Osteocyte (in vitro differentiated cells): ENCODE measurements around the gene KCTD7. TPM values are rescaled to one million over a fixed set of nuclear protein-coding genes. Genes with fewer than 3 reads are reported as not detected.
"Not testable (repeated sequence)": the region's sequence is repeated elsewhere in the genome, so short reads cannot be mapped to it uniquely, and the experiment has no call there.

Experiments used
- DNase-seq: peaks from one replicate; pipeline ENCODE4 v3.0.0; 2021; ENCODE audit warnings: mixed read lengths; ENCODE audit not compliant: unreplicated experiment; ENCODE audit errors: extremely low spot score
- H3K27ac Mint-ChIP-seq: one replicate; pipeline ENCODE4 v1.8.0; 2021; ENCODE audit warnings: mild to moderate bottlenecking, mixed read lengths; ENCODE audit not compliant: unreplicated experiment
- H3K27me3 Mint-ChIP-seq: one replicate; pipeline ENCODE4 v1.8.0; 2021; ENCODE audit warnings: mixed read lengths; ENCODE audit not compliant: unreplicated experiment
- H3K36me3 Mint-ChIP-seq: one replicate; pipeline ENCODE4 v1.8.0; 2021; ENCODE audit warnings: mixed read lengths; ENCODE audit not compliant: unreplicated experiment
- H3K4me1 Mint-ChIP-seq: one replicate; pipeline ENCODE4 v1.8.0; 2021; ENCODE audit warnings: mixed read lengths; ENCODE audit not compliant: unreplicated experiment
- H3K4me3 Mint-ChIP-seq: one replicate; pipeline ENCODE4 v1.8.0; 2021; ENCODE audit warnings: mild to moderate bottlenecking, moderate library complexity, mixed read lengths; ENCODE audit not compliant: unreplicated experiment
- H3K9me3 Mint-ChIP-seq: one replicate; pipeline ENCODE4 v1.8.0; 2021; ENCODE audit warnings: mixed read lengths; ENCODE audit not compliant: unreplicated experiment
- CTCF ChIP-seq: fragments of 200-600 bp; sonication (generic); IDR thresholded peaks from 2 replicates; pipeline ENCODE4 v1.5.0; 2021; ENCODE audit warnings: antibody characterized with exemption, mild to moderate bottlenecking, moderate library complexity
- total RNA-seq: library from RNA; stranded (reverse); gene quantifications from 2 replicates; pipeline ENCODE4 v1.2.1, GENCODE V29; 2021

The KCTD7 gene
- total RNA-seq, 1 donor from 2014 or later, result 17.2 TPM

- Mint-ChIP-seq H3K4me3 (no peak overlapping the region), H3K9me3 (no peaks in the 10 kb centered on the region), H3K36me3 (peaks cover 47% of the 10 kb centered on the region), H3K27ac (no peak overlapping the region), H3K4me1 (no peaks in the 10 kb centered on the region), H3K27me3 (no peaks in the 10 kb centered on the region)
- TF ChIP-seq CTCF, result no peak
- no peak for DNase-seq
Observed at GRCh38 chr7:66640802-66641525, 12.3 kb downstream of the KCTD7 start.

- Mint-ChIP-seq H3K4me3 (no peak overlapping the region), H3K4me1 (no peaks in the 10 kb centered on the region), H3K27ac (no peak overlapping the region), H3K9me3 (no peaks in the 10 kb centered on the region), H3K27me3 (no peaks in the 10 kb centered on the region), H3K36me3 (peaks cover 47% of the 10 kb centered on the region)
- TF ChIP-seq CTCF, result no peak
- DNase-seq, result no peak
Observed at GRCh38 chr7:66641526-66641871, 12.8 kb downstream of the KCTD7 start.

- Mint-ChIP-seq H3K27ac (no peak overlapping the region), H3K4me1 (no peaks in the 10 kb centered on the region), H3K36me3 (peaks cover 51% of the 10 kb centered on the region), H3K27me3 (no peaks in the 10 kb centered on the region), H3K4me3 (no peak overlapping the region), H3K9me3 (no peaks in the 10 kb centered on the region)
- no peak for TF ChIP-seq CTCF
- no peak for DNase-seq
Observed at GRCh38 chr7:66642186-66642585, 13.5 kb downstream of the KCTD7 start.

- Mint-ChIP-seq H3K4me1 (no peaks in the 10 kb centered on the region), H3K27me3 (no peaks in the 10 kb centered on the region)
- no peak for TF ChIP-seq CTCF
Observed at GRCh38 chr7:66642932-66643331, 14.3 kb downstream of the KCTD7 start.

GRCh38 chr7:66643395-66643794 is 14.7 kb downstream of the KCTD7 start:
- Mint-ChIP-seq H3K27me3 (no peaks in the 10 kb centered on the region), H3K9me3 (no peaks in the 10 kb centered on the region), H3K36me3 (peaks cover 51% of the 10 kb centered on the region), H3K4me3 (no peak overlapping the region), H3K4me1 (no peaks in the 10 kb centered on the region), H3K27ac (no peak overlapping the region)
- no peak for TF ChIP-seq CTCF
- DNase-seq, result no peak

More at GRCh38 chr7:66642932-66643331, 14.3 kb downstream of the KCTD7 start:
- no peaks in the 10 kb centered on the region for H3K9me3 Mint-ChIP-seq
- DNase-seq, result no peak
- no peak overlapping the region for H3K27ac Mint-ChIP-seq
- peaks cover 51% of the 10 kb centered on the region for H3K36me3 Mint-ChIP-seq
- no peak overlapping the region for H3K4me3 Mint-ChIP-seq

- H3K9me3 Mint-ChIP-seq, DNase-seq, H3K27me3 Mint-ChIP-seq, H3K36me3 Mint-ChIP-seq, H3K27ac Mint-ChIP-seq: not testable (repeated sequence)
- Mint-ChIP-seq H3K4me1 (peaks cover 12% of the 10 kb centered on the region), H3K4me3 (peak overlapping the region; percentile 26)
Observed at GRCh38 chr7:66651026-66651425, 22.3 kb downstream of the KCTD7 start.
